ENCODE results near the gene SULT1C4. TPM values are rescaled to one million over a fixed set of nuclear protein-coding genes. Genes with fewer than 3 reads are reported as not detected.

Gene SULT1C4
- polyA plus RNA-seq, 3 donors, result 0.05 TPM; not detected in 2

DNA sequence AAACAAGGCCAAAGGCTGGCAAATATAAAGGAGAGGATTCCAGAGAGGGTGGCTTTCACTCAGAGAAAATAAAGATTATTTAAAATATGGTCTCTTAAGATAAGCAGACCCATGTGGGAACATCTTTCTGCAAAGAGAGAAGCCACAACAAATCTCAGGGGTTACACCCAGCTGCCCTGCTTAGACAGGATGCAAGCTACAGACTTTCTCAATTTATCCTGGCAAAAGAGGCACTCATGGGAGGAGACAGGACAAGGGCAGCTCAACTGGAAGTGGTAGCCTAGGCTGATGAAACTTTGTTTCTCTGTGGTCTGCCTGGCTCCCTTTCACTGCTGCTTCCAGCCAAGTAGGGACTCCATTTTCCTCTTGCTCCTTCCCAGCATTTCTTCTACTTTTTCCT is 25.9 kb upstream of the SULT1C4 start:
- no peak overlapping the region for H3K4me2 ChIP-seq (replicated peaks; ENCODE audit: extremely low read depth, low read length, poor library complexity, severe bottlenecking)
- no peak overlapping the region for H2AFZ ChIP-seq (ENCODE audit: insufficient read depth, low read depth, low read length, poor library complexity, severe bottlenecking)
- H3K4me1 ChIP-seq (ENCODE audit: control insufficient read depth in 1 of 2, insufficient read depth in 2 of 2, low read length in 2 of 2), result peaks cover 0 to 8% of the 10 kb centered on the region in 2 donors
- Mint-ChIP-seq H3K27me3 (ENCODE audit: low read depth in 3 of 3) (peaks cover 0 to 2% (median 1%) of the 10 kb centered on the region in 3 donors), H3K9me3 (peaks cover 0 to 4% (median 2%) of the 10 kb centered on the region in 7 donors), H3K36me3 (no peaks in the 10 kb centered on the region), H3K4me1 (peaks cover 16% of the 10 kb centered on the region), H3K27ac (no peak overlapping the region), H3K4me3 (no peak overlapping the region)
- no peak overlapping the region for H3K9ac ChIP-seq (ENCODE audit: insufficient read depth, low read length, poor library complexity, severe bottlenecking)
- no peaks in the 10 kb centered on the region for H3K79me2 ChIP-seq (ENCODE audit: insufficient read depth, low read length)
- no peaks in the 10 kb centered on the region for H3K9me3 ChIP-seq (replicated peaks in 1 of 2; ENCODE audit: control insufficient read depth in 1 of 2, insufficient read depth in 1 of 2, low read length in 2 of 2)
- H3K4me3 ChIP-seq (replicated peaks in 1 of 3; ENCODE audit: low read depth in 2 of 3, low read length in 3 of 3), result no peak overlapping the region
- H3K27me3 ChIP-seq (ENCODE audit: control insufficient read depth in 2 of 2, insufficient read depth in 2 of 2, low read length in 2 of 2), result no peaks in the 10 kb centered on the region
- no peak overlapping the region for H3K27ac ChIP-seq (ENCODE audit: low read depth in 1 of 2, low read length in 2 of 2)
- no peak for DNase-seq
- H4K20me1 ChIP-seq (ENCODE audit: insufficient read depth, low read length), result no peaks in the 10 kb centered on the region
- intact Hi-C loops (cut with micrococcal nuclease), result loop anchor here in 1 of 2 donors (5.0 kb wide), 1 partner anchor 230 kb away; no protein-coding TSS in a partner anchor
- TF ChIP-seq CTCF (IDR thresholded peaks at IDR 0.05), result no peak
- no peaks in the 10 kb centered on the region for H3K36me3 ChIP-seq (replicated peaks in 1 of 2; ENCODE audit: control insufficient read depth in 1 of 2, insufficient read depth in 2 of 2, low read length in 2 of 2)

DNA sequence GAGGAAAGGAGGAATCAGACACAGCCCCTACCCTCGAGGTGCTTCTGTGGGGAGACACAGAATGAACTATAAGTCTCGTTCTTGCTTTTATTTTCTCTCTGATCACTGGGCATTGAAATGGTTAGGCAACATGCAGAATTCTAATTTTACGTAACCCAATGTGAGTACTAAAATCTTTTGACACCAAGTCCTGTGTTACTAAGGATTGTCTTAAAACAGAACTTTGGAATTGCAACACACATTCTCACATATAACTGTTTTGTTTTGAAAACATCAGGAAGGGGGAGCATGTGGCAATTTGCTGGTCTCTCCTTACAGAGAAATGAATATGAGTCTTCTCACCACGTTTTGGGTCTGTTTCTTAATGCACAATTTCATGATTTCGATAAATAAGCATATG is 23.6 kb upstream of the SULT1C4 start:
- peak in 2 of 3 donors; percentile 4 to 57 for DNase-seq
- H3K27ac ChIP-seq (ENCODE audit: low read depth in 1 of 2, low read length in 2 of 2), result no peak overlapping the region
- no peak overlapping the region for H3K4me3 ChIP-seq (replicated peaks in 1 of 3; ENCODE audit: low read depth in 2 of 3, low read length in 3 of 3)
- Mint-ChIP-seq H3K36me3 (no peaks in the 10 kb centered on the region), H3K4me3 (peak overlapping the region in 1 of 2 donors; percentile 14), H3K27me3 (ENCODE audit: low read depth in 3 of 3) (peaks cover 0 to 2% (median 1%) of the 10 kb centered on the region in 3 donors), H3K9me3 (peaks cover 0 to 4% (median 2%) of the 10 kb centered on the region in 7 donors), H3K27ac (peak overlapping the region in 2 of 7 donors; percentile 53 to 63), H3K4me1 (peaks cover 14% of the 10 kb centered on the region)
- no peaks in the 10 kb centered on the region for H3K9me3 ChIP-seq (replicated peaks in 1 of 2; ENCODE audit: control insufficient read depth in 1 of 2, insufficient read depth in 1 of 2, low read length in 2 of 2)
- H2AFZ ChIP-seq (ENCODE audit: insufficient read depth, low read depth, low read length, poor library complexity, severe bottlenecking), result peak overlapping the region; percentile 61
- no peak for TF ChIP-seq CTCF (IDR thresholded peaks at IDR 0.05)
- no peaks in the 10 kb centered on the region for H4K20me1 ChIP-seq (ENCODE audit: insufficient read depth, low read length)
- H3K9ac ChIP-seq (ENCODE audit: insufficient read depth, low read length, poor library complexity, severe bottlenecking), result no peak overlapping the region
- H3K79me2 ChIP-seq (ENCODE audit: insufficient read depth, low read length), result no peaks in the 10 kb centered on the region
- H3K27me3 ChIP-seq (ENCODE audit: control insufficient read depth in 2 of 2, insufficient read depth in 2 of 2, low read length in 2 of 2), result no peaks in the 10 kb centered on the region
- peaks cover 0 to 8% of the 10 kb centered on the region in 2 donors for H3K4me1 ChIP-seq (ENCODE audit: control insufficient read depth in 1 of 2, insufficient read depth in 2 of 2, low read length in 2 of 2)
- H3K4me2 ChIP-seq (replicated peaks; ENCODE audit: extremely low read depth, low read length, poor library complexity, severe bottlenecking), result no peak overlapping the region
- 0% methylated on average over 1 of the region's 5 CpGs for WGBS (ENCODE audit: insufficient coverage)
- H3K36me3 ChIP-seq (replicated peaks in 1 of 2; ENCODE audit: control insufficient read depth in 1 of 2, insufficient read depth in 2 of 2, low read length in 2 of 2), result no peaks in the 10 kb centered on the region
- intact Hi-C loops (cut with micrococcal nuclease), result loop anchor here in 1 of 2 donors (5.0 kb wide), 1 partner anchor 228 kb away; no protein-coding TSS in a partner anchor
